A549 (cell line): ENCODE data around the gene KRT81. TPM values are rescaled to one million over a fixed set of nuclear protein-coding genes. Genes with fewer than 3 reads are reported as not detected.

Experiments used
- ATAC-seq, 2 experiments: fragments of 200-7000 bp in 1 of 2; fragments of >200 bp in 1 of 2; cut with Nextera tagmentation in 1 of 2; cut with Tn5 transposase in 1 of 2; 3 replicates each; pipeline versions ENCODE4 v1.8.0 to v1.9.1; 2018 to 2020; ENCODE audit warnings: mild to moderate bottlenecking in 1 of 2, moderate library complexity in 1 of 2
- CTCF ChIA-PET: fragments of 300-600 bp; sonication (Branson Sonifier 250); formaldehyde crosslinking; extraction: SDS; loops from one replicate; lab custom pipeline; 2021; ENCODE audit warnings: antibody characterized with exemption, inconsistent platforms; lab: Yijun Ruan, JAX
- POLR2A ChIA-PET: fragments of 350-600 bp; formaldehyde crosslinking; extraction: SDS; loops from one replicate; lab custom pipeline; 2021; ENCODE audit warnings: antibody characterized with exemption, inconsistent platforms; lab: Yijun Ruan, JAX
- DNase-seq, 2 experiments: peaks; one replicate each; pipeline versions ENCODE4 v3.0.0 to v3.0.0-alpha.2; 2011 to 2016; ENCODE audit warnings: low read depth in 1 of 2, low spot score in 1 of 2
- FAIRE-seq: peaks from 2 replicates; lab custom pipeline; 2011; peaks lifted over from hg19 to GRCh38; lab: Jason Lieb, UNC
- H3K27ac ChIP-seq, 2 experiments: fragments of >200 bp; sonication (Bioruptor Twin); formaldehyde crosslinking; 3 replicates each; pipeline ENCODE4 v1.5.1; 2016 to 2017
- H3K4me1 ChIP-seq: fragments of >200 bp; sonication (Bioruptor Twin); formaldehyde crosslinking; 3 replicates; pipeline ENCODE4 v1.6.1; 2016
- H3K4me2 ChIP-seq: fragments of >200 bp; sonication (Bioruptor Twin); formaldehyde crosslinking; 3 replicates; pipeline ENCODE4 v1.6.1; 2016
- H3K4me3 ChIP-seq: fragments of >200 bp; sonication (Bioruptor Twin); formaldehyde crosslinking; 3 replicates; pipeline ENCODE4 v1.5.1; 2016
- H3K9me3 ChIP-seq: fragments of >200 bp; sonication (Bioruptor Twin); formaldehyde crosslinking; 3 replicates; pipeline ENCODE4 v1.6.1; 2016
- BCL3 ChIP-seq: fragments of >200 bp; sonication (Bioruptor Twin); formaldehyde crosslinking; IDR thresholded peaks from 3 replicates; pipeline ENCODE4 v1.6.1; 2016
- BHLHE40 ChIP-seq: IDR thresholded peaks from 2 replicates; pipeline ENCODE4 v1.6.1; 2012; ENCODE audit warnings: low read depth, low read length, inconsistent platforms
- CBX8 ChIP-seq: fragments of 200-600 bp; sonication (generic); IDR thresholded peaks from 2 replicates; pipeline ENCODE4 v1.6.1; 2016
- CHD2 ChIP-seq: fragments of 150-350 bp; IDR thresholded peaks from 2 replicates; pipeline ENCODE4 v1.6.1; 2014; ENCODE audit warnings: low read length; ENCODE audit not compliant: partially characterized antibody
- CHD4 ChIP-seq: fragments of 200-600 bp; sonication (generic); IDR thresholded peaks from 2 replicates; pipeline ENCODE4 v1.6.1; 2016; ENCODE audit warnings: antibody characterized with exemption, mild to moderate bottlenecking, borderline replicate concordance
- CTCF ChIP-seq: fragments of >200 bp; sonication (Bioruptor Twin); formaldehyde crosslinking; IDR thresholded peaks from 3 replicates; pipeline ENCODE4 v1.5.1; 2016
- EHF ChIP-seq: fragments of 250-450 bp; sonication (Bioruptor Pico); IDR thresholded peaks from 2 replicates; pipeline ENCODE4 v1.5.0; 2020; ENCODE audit warnings: mild to moderate bottlenecking
- EP300 ChIP-seq, 2 experiments: fragments of >200 bp; sonication (Bioruptor Twin); formaldehyde crosslinking; IDR thresholded peaks; 2 replicates in 1 of 2; 3 replicates in 1 of 2; pipeline ENCODE4 v1.6.1; 2016 to 2017
- FOSB ChIP-seq: fragments of 250-450 bp; sonication (Bioruptor Pico); IDR thresholded peaks from 2 replicates; pipeline ENCODE4 v1.5.0; 2020; ENCODE audit warnings: mild to moderate bottlenecking, moderate library complexity
- FOSL2 ChIP-seq, 2 experiments: fragments of 450-650 bp in 1 of 2; fragments of >200 bp in 1 of 2; sonication (Bioruptor Twin) in 1 of 2; formaldehyde crosslinking; IDR thresholded peaks; 2 replicates each; pipeline versions ENCODE4 v1.5.0 to v1.6.1; 2016 to 2020; ENCODE audit warnings: mild to moderate bottlenecking in 1 of 2, moderate library complexity in 1 of 2
- GATA3 ChIP-seq: IDR thresholded peaks from 2 replicates; pipeline ENCODE4 v1.6.1; 2012; ENCODE audit warnings: borderline replicate concordance
- HDAC2 ChIP-seq: fragments of 200-600 bp; sonication (generic); IDR thresholded peaks from 2 replicates; pipeline ENCODE4 v1.6.1; 2016
- HOXB13 ChIP-seq: fragments of 250-450 bp; sonication (Bioruptor Pico); IDR thresholded peaks from 2 replicates; pipeline ENCODE4 v1.5.0; 2020; ENCODE audit warnings: low read depth, mild to moderate bottlenecking, moderate library complexity
- HOXB5 ChIP-seq: fragments of 250-450 bp; sonication (Bioruptor Pico); IDR thresholded peaks from 2 replicates; pipeline ENCODE4 v1.5.0; 2020; ENCODE audit warnings: mild to moderate bottlenecking, moderate library complexity
- JUNB ChIP-seq: fragments of >200 bp; sonication (Bioruptor Twin); formaldehyde crosslinking; IDR thresholded peaks from 2 replicates; pipeline ENCODE4 v1.6.1; 2016
- KDM1A ChIP-seq: fragments of 200-600 bp; sonication (generic); IDR thresholded peaks from 2 replicates; pipeline ENCODE4 v1.6.1; 2016; ENCODE audit warnings: low read depth, mild to moderate bottlenecking
- KDM5A ChIP-seq: fragments of 200-600 bp; sonication (generic); IDR thresholded peaks from 2 replicates; pipeline ENCODE4 v1.6.1; 2016; ENCODE audit warnings: antibody characterized with exemption, mild to moderate bottlenecking
- MAFK ChIP-seq: fragments of 450-650 bp; IDR thresholded peaks from 2 replicates; pipeline ENCODE4 v1.6.1; 2014; ENCODE audit not compliant: partially characterized antibody
- MYC ChIP-seq: IDR thresholded peaks from 2 replicates; pipeline ENCODE4 v1.6.1; 2012; ENCODE audit warnings: mild to moderate bottlenecking, inconsistent platforms, low read length, improper control_type of control experiment, borderline replicate concordance
- NFE2L2 ChIP-seq: fragments of 150-350 bp; conservative IDR thresholded peaks from 2 replicates; pipeline ENCODE4 v1.6.1; 2014; ENCODE audit warnings: low read length
- NR3C1 ChIP-seq: fragments of >200 bp; sonication (Bioruptor Twin); formaldehyde crosslinking; IDR thresholded peaks from 3 replicates; pipeline ENCODE4 v1.6.1; 2017
- PHF8 ChIP-seq: fragments of 200-600 bp; sonication (generic); IDR thresholded peaks from 2 replicates; pipeline ENCODE4 v1.6.1; 2016; ENCODE audit warnings: low read depth, mild to moderate bottlenecking, antibody characterized with exemption, moderate library complexity, borderline replicate concordance
- POLR2A ChIP-seq: IDR thresholded peaks from 2 replicates; pipeline ENCODE4 v1.6.1; 2012; ENCODE audit warnings: mild to moderate bottlenecking, low read length
- POLR2AphosphoS2 ChIP-seq: conservative IDR thresholded peaks from 2 replicates; pipeline ENCODE4 v1.6.1; 2012; ENCODE audit warnings: low read length, improper control_type of control experiment, inconsistent platforms
- RCOR1 ChIP-seq: fragments of 150-350 bp; IDR thresholded peaks from 2 replicates; pipeline ENCODE4 v1.6.1; 2014; ENCODE audit warnings: antibody characterized with exemption, low read length, low read depth
- RFX5 ChIP-seq: fragments of 450-650 bp; IDR thresholded peaks from 2 replicates; pipeline ENCODE4 v1.7.1; 2014; ENCODE audit warnings: antibody characterized with exemption, mild to moderate bottlenecking, moderate library complexity
- SMC3 ChIP-seq: fragments of >200 bp; sonication (Bioruptor Twin); formaldehyde crosslinking; IDR thresholded peaks from 3 replicates; pipeline ENCODE4 v1.6.1; 2018; ENCODE audit warnings: inconsistent platforms
- TFCP2L1 ChIP-seq: fragments of 250-450 bp; sonication (Bioruptor Pico); IDR thresholded peaks from 2 replicates; pipeline ENCODE4 v1.5.0; 2021; ENCODE audit warnings: mild to moderate bottlenecking
- TP53 ChIP-seq: fragments of 250-450 bp; sonication (Bioruptor Pico); IDR thresholded peaks from 2 replicates; pipeline ENCODE4 v1.5.0; 2021; ENCODE audit warnings: mild to moderate bottlenecking, moderate library complexity
- ZC3H11A ChIP-seq: fragments of 450-650 bp; IDR thresholded peaks from 2 replicates; pipeline ENCODE4 v1.6.1; 2014; ENCODE audit warnings: antibody characterized with exemption, mild to moderate bottlenecking
- ZFP36 ChIP-seq: fragments of 450-650 bp; IDR thresholded peaks from 2 replicates; pipeline ENCODE4 v1.6.1; 2014; ENCODE audit warnings: borderline replicate concordance; ENCODE audit not compliant: partially characterized antibody
- ZNF302 ChIP-seq: fragments of 250-450 bp; sonication (Bioruptor Pico); IDR thresholded peaks from 2 replicates; pipeline ENCODE4 v1.9.0; 2021; ENCODE audit warnings: inconsistent platforms, mild to moderate bottlenecking, moderate library complexity
- WGBS: methylation state at CpG from one replicate; pipeline ENCODE4 v1.1.6; 2017; ENCODE audit errors: missing lambda C conversion rate; 5-methylcytosine and 5-hydroxymethylcytosine counted together
- polyA plus RNA-seq, 4 experiments: library from polyadenylated mRNA; depleted of rRNA in 3 of 4; stranded (reverse); fragments of >200 nt; fragmentation: RNase III in 1 of 4; extraction: RNeasy Plus Mini Kit Qiagen cat#74134 plus additional on column Dnase treatment in 1 of 4; gene quantifications; 2 replicates in 3 of 4; 3 replicates in 1 of 4; pipeline ENCODE4 v1.2.3, GENCODE V29; 2011 to 2017
- TF ChIP-seq, protein P1 (sequence below): fragments of 250-450 bp; sonication (Bioruptor Pico); IDR thresholded peaks from 2 replicates; pipeline ENCODE4 v1.5.0; 2021; ENCODE audit warnings: mild to moderate bottlenecking, moderate library complexity, borderline replicate concordance
- TF ChIP-seq, protein P2 (sequence below): IDR thresholded peaks from 2 replicates; pipeline ENCODE4 v1.6.1; 2012

Gene KRT81
- polyA plus RNA-seq, 2 of the 4 experiments (the other 2 are of a cell fraction) = 1,799 to 3,643 TPM

- TF ChIP-seq NFE2L2 = no peak
- TF ChIP-seq TP53 = no peak
- TF ChIP-seq BCL3 = no peak
- TF ChIP-seq ZFP36 = no peak
- no peak for TF ChIP-seq POLR2AphosphoS2
- peak; percentile 30; the same call in 1 of the 2 replicates for TF ChIP-seq FOSB (CRISPR knock-in tag)
- no peak for TF ChIP-seq CBX8
- TF ChIP-seq CTCF = no peak
- no peak for TF ChIP-seq BHLHE40
- no peak for TF ChIP-seq MAFK
- no peak for TF ChIP-seq GATA3
- peak; percentile 69; the same call in 1 of the 2 replicates for TF ChIP-seq EHF (CRISPR knock-in tag)
- TF ChIP-seq FOSL2 (IDR thresholded peaks at IDR 0.05) = no peak
- no peak for TF ChIP-seq FOSL2 (CRISPR knock-in tag; IDR thresholded peaks at IDR 0.05)
- TF ChIP-seq JUNB = no peak
- no peak for TF ChIP-seq KDM5A
- no peak for TF ChIP-seq ZNF302
- peak; percentile 51; the same call in 1 of the 2 replicates for TF ChIP-seq HOXB13 (CRISPR knock-in tag)
- no peak for TF ChIP-seq KDM1A
Observed at GRCh38 chr12:52277486-52278245, 13.7 kb downstream of the KRT81 start (continued).

DNA sequence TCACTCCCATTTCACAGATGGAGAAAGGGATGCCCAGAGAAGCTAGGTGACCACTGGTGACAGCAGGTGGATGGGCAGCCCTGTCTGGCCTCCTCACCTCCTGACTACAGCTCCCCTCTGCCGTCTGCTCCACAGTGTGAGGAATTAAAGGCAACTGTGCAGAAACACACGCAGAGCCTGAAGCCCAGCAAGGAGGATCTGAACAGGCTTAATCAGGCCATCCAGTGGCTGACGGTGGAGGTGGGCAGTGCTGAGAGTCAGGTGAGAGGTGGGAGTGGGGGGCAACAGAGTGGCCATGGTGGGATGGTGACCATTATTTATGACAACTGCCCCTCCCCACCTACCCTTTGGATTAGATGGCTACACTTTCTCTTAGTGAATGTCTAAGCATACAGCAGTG is 15.6 kb downstream of the KRT81 start:
- WGBS = 90% methylated on average over 3 of the region's 3 CpGs
- ATAC-seq (no peak), DNase-seq (no peak), FAIRE-seq (peak; percentile 73)
- ChIA-PET CTCF (interaction anchor here (0.6 to 15.3 kb wide), 8 partner anchors 10 to 604 kb away, joined by 3 to 387 read pairs (median 6); partner anchors contain the start of genes KRT7 and KRT83), POLR2A (interaction anchor here (0.6 to 11.7 kb wide), 3 partner anchors 24 to 213 kb away, joined by 3 to 383 read pairs (median 3); no protein-coding TSS in a partner anchor)
- Histone ChIP-seq H3K4me3 (no peak overlapping the region), H3K4me2 (no peak overlapping the region), H3K4me1 (peaks cover 52% of the 10 kb centered on the region), H3K9me3 (peaks cover 5% of the 10 kb centered on the region; the same call in 2 of the 3 replicates), H3K27ac (peak overlapping the region; percentile 96 to 100)
- no peak for TF ChIP-seq MYC
- TF ChIP-seq RFX5 = no peak
- no peak for TF ChIP-seq PHF8
- TF ChIP-seq ZC3H11A = no peak
- no peak for TF ChIP-seq HOXB5
- TF ChIP-seq EP300 (IDR thresholded peaks at IDR 0.05) = no peak
- TF ChIP-seq HDAC2 = no peak
- TF ChIP-seq, protein P1, sequence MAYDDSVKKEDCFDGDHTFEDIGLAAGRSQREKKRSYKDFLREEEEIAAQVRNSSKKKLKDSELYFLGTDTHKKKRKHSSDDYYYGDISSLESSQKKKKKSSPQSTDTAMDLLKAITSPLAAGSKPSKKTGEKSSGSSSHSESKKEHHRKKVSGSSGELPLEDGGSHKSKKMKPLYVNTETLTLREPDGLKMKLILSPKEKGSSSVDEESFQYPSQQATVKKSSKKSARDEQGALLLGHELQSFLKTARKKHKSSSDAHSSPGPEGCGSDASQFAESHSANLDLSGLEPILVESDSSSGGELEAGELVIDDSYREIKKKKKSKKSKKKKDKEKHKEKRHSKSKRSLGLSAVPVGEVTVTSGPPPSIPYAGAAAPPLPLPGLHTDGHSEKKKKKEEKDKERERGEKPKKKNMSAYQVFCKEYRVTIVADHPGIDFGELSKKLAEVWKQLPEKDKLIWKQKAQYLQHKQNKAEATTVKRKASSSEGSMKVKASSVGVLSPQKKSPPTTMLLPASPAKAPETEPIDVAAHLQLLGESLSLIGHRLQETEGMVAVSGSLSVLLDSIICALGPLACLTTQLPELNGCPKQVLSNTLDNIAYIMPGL (CRISPR knock-in tag) = no peak
- TF ChIP-seq CHD4 = no peak
- TF ChIP-seq, protein P2, sequence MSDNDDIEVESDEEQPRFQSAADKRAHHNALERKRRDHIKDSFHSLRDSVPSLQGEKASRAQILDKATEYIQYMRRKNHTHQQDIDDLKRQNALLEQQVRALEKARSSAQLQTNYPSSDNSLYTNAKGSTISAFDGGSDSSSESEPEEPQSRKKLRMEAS = no peak
- TF ChIP-seq BHLHE40 = no peak
- no peak for TF ChIP-seq SMC3
- no peak for TF ChIP-seq POLR2A
- TF ChIP-seq RCOR1 = no peak
- TF ChIP-seq TFCP2L1 = no peak
- no peak for TF ChIP-seq NR3C1
- TF ChIP-seq NFE2L2 = no peak
- no peak for TF ChIP-seq CHD2
